SK-N-SH (cell line): ENCODE measurements around the gene SERPINB5. TPM values are rescaled to one million over a fixed set of nuclear protein-coding genes. Genes with fewer than 3 reads are reported as not detected.

Source experiments
- CTCF ChIA-PET: fragments of 300-600, 350-600 bp; formaldehyde crosslinking; extraction: SDS; loops from one replicate; lab custom pipeline; 2021; lab: Yijun Ruan, JAX
- POLR2A ChIA-PET: fragments of 350-600 bp; sonication (Branson Sonifier 250); formaldehyde crosslinking; extraction: SDS; loops from one replicate; lab custom pipeline; 2020; ENCODE audit warnings: antibody characterized with exemption, inconsistent platforms; lab: Yijun Ruan, JAX
- DNase-seq: peaks from one replicate; pipeline ENCODE4 v3.0.0; 2012
- H2AFZ ChIP-seq: fragments of 200-600 bp; sonication (generic); 2 replicates; pipeline ENCODE4 v1.8.1; 2016; ENCODE audit warnings: antibody characterized with exemption, mild to moderate bottlenecking, low read depth
- H3F3A ChIP-seq: fragments of 200-600 bp; sonication (generic); replicated peaks from 2 replicates; pipeline ENCODE3; 2016; ENCODE audit warnings: antibody characterized with exemption, mild to moderate bottlenecking; ENCODE audit not compliant: insufficient read depth
- H3K27ac ChIP-seq, 2 experiments: fragments of 200-500 bp in 1 of 2; fragments of 200-600 bp in 1 of 2; sonication (Bioruptor generic) in 1 of 2; sonication (generic), shearing (Covaris generic) in 1 of 2; 2 replicates each; pipeline versions ENCODE4 v1.5.1 to v1.6.1; 2014 to 2016; ENCODE audit warnings: low read depth in 2 of 2, inconsistent platforms in 1 of 2, low read length in 1 of 2, mild to moderate bottlenecking in 1 of 2, mixed read lengths in 1 of 2
- H3K27me3 ChIP-seq: fragments of 200-600 bp; sonication (generic), shearing (Covaris generic); 2 replicates; pipeline ENCODE4 v1.6.1; 2016; ENCODE audit warnings: mixed run types; ENCODE audit not compliant: insufficient read depth
- H3K36me3 ChIP-seq, 2 experiments: fragments of 200-500 bp in 1 of 2; fragments of 200-600 bp in 1 of 2; sonication (Bioruptor generic) in 1 of 2; sonication (generic) in 1 of 2; replicated peaks in 1 of 2; 2 replicates each; pipeline versions ENCODE3 to v1.5.1; 2014 to 2016; ENCODE audit warnings: low read length in 1 of 2, mild to moderate bottlenecking in 1 of 2; ENCODE audit not compliant: insufficient read depth in 2 of 2, control insufficient read depth in 1 of 2
- H3K4me1 ChIP-seq, 2 experiments: fragments of 200-500 bp in 1 of 2; fragments of 200-600 bp in 1 of 2; sonication (Bioruptor generic) in 1 of 2; sonication (generic), shearing (Covaris generic) in 1 of 2; 2 replicates each; pipeline versions ENCODE4 v1.5.1 to v1.6.1; 2014 to 2016; ENCODE audit warnings: low read depth in 1 of 2, low read length in 1 of 2, mixed run types in 1 of 2; ENCODE audit not compliant: insufficient read depth in 2 of 2, control insufficient read depth in 1 of 2
- H3K4me2 ChIP-seq: fragments of 200-600 bp; sonication (generic), shearing (Covaris generic); 2 replicates; pipeline ENCODE4 v1.6.1; 2017; ENCODE audit warnings: mixed run types
- H3K4me3 ChIP-seq, 2 experiments: fragments of 200-500 bp in 1 of 2; fragments of 200-600 bp in 1 of 2; sonication (Bioruptor generic) in 1 of 2; sonication (generic), shearing (Covaris generic) in 1 of 2; 2 replicates each; pipeline versions ENCODE4 v1.5.1 to v1.8.1; 2014 to 2016; ENCODE audit warnings: low read depth in 2 of 2, inconsistent platforms in 1 of 2, low read length in 1 of 2, mild to moderate bottlenecking in 1 of 2, mixed read lengths in 1 of 2, moderate library complexity in 1 of 2
- H3K79me2 ChIP-seq: fragments of 200-600 bp; sonication (generic); 2 replicates; pipeline ENCODE4 v1.8.1; 2017; ENCODE audit warnings: mild to moderate bottlenecking; ENCODE audit not compliant: insufficient read depth
- H3K9ac ChIP-seq: fragments of 200-600 bp; sonication (generic); 2 replicates; pipeline ENCODE4 v1.6.1; 2017; ENCODE audit warnings: mixed run types
- H3K9me2 ChIP-seq: fragments of 200-600 bp; sonication (generic); 2 replicates; pipeline ENCODE4 v1.6.1; 2017; ENCODE audit warnings: mixed run types
- H3K9me3 ChIP-seq: fragments of 200-600 bp; sonication (generic); 2 replicates; pipeline ENCODE4 v1.6.1; 2017; ENCODE audit warnings: mixed run types, mild to moderate bottlenecking, moderate library complexity
- H4K20me1 ChIP-seq: fragments of 200-600 bp; sonication (generic); 2 replicates; pipeline ENCODE4 v1.6.1; 2017; ENCODE audit warnings: mild to moderate bottlenecking, mixed run types; ENCODE audit not compliant: insufficient read depth
- FOSL2 ChIP-seq: IDR thresholded peaks from 2 replicates; pipeline ENCODE4 v1.4.0; 2012; ENCODE audit warnings: low read depth, mild to moderate bottlenecking, moderate library complexity, borderline replicate concordance
- FOXJ3 ChIP-seq: sonication (generic); formaldehyde crosslinking; IDR thresholded peaks from 2 replicates; pipeline ENCODE4 v1.5.1; 2020; ENCODE audit warnings: mild to moderate bottlenecking, missing genetic modification reagents
- FOXM1 ChIP-seq: IDR thresholded peaks from 2 replicates; pipeline ENCODE4 v1.4.0; 2012; ENCODE audit warnings: low read depth, mild to moderate bottlenecking
- GABPA ChIP-seq: IDR thresholded peaks from 2 replicates; pipeline ENCODE4 v1.4.0; 2012; ENCODE audit warnings: low read depth, mild to moderate bottlenecking
- POLR2AphosphoS5 ChIP-seq: IDR thresholded peaks from 2 replicates; pipeline ENCODE4 v1.6.1; 2012; ENCODE audit warnings: low read depth, low read length
- RCOR1 ChIP-seq: fragments of 150-350 bp; IDR thresholded peaks from 2 replicates; pipeline ENCODE4 v1.6.1; 2017; ENCODE audit warnings: antibody characterized with exemption, low read length
- RFX5 ChIP-seq: IDR thresholded peaks from 2 replicates; pipeline ENCODE4 v1.6.1; 2012; ENCODE audit warnings: mild to moderate bottlenecking, improper control_type of control experiment, low read length
- SMC3 ChIP-seq: IDR thresholded peaks from 2 replicates; pipeline ENCODE4 v1.6.1; 2012; ENCODE audit warnings: low read depth, low read length, improper control_type of control experiment
- TEAD4 ChIP-seq: IDR thresholded peaks from 2 replicates; pipeline ENCODE4 v1.4.0; 2012; ENCODE audit warnings: mild to moderate bottlenecking, borderline replicate concordance; ENCODE audit not compliant: insufficient read depth
- YY1 ChIP-seq: IDR thresholded peaks from 2 replicates; pipeline ENCODE4 v1.4.0; 2012; ENCODE audit warnings: low read depth, mild to moderate bottlenecking
- WGBS: methylation state at CpG from one replicate; pipeline ENCODE4 v1.1.6; 2017; ENCODE audit warnings: low lambda C conversion rate; 5-methylcytosine and 5-hydroxymethylcytosine counted together
- polyA plus RNA-seq, 3 experiments: library from polyadenylated mRNA; depleted of rRNA; stranded (reverse); fragments of >200 nt; gene quantifications; 2 replicates each; pipeline ENCODE4 v1.2.3, GENCODE V29; 2012
- TF ChIP-seq, protein P1 (sequence below): IDR thresholded peaks from 2 replicates; pipeline ENCODE4 v1.6.1; 2012; ENCODE audit warnings: mild to moderate bottlenecking, low read depth, low read length, moderate library complexity
- TF ChIP-seq, protein P2 (sequence below): fragments of 200-600 bp; sonication (generic); IDR thresholded peaks from 2 replicates; pipeline ENCODE4 v1.6.1; 2017; ENCODE audit warnings: antibody characterized with exemption, mild to moderate bottlenecking, moderate library complexity
- TF ChIP-seq, protein P3 (sequence below): IDR thresholded peaks from 2 replicates; pipeline ENCODE4 v1.4.0; 2012; ENCODE audit warnings: low read depth, borderline replicate concordance
- TF ChIP-seq, protein P4 (sequence below): IDR thresholded peaks from 2 replicates; pipeline ENCODE4 v1.4.0; 2012; ENCODE audit warnings: low read depth
- TF ChIP-seq, protein P5 (sequence below): IDR thresholded peaks from 2 replicates; pipeline ENCODE4 v1.4.0; 2012; ENCODE audit warnings: low read depth, borderline replicate concordance

The SERPINB5 gene
- polyA plus RNA-seq, 1 of the 3 experiments (the other 2 are of a cell fraction): not detected

DNA sequence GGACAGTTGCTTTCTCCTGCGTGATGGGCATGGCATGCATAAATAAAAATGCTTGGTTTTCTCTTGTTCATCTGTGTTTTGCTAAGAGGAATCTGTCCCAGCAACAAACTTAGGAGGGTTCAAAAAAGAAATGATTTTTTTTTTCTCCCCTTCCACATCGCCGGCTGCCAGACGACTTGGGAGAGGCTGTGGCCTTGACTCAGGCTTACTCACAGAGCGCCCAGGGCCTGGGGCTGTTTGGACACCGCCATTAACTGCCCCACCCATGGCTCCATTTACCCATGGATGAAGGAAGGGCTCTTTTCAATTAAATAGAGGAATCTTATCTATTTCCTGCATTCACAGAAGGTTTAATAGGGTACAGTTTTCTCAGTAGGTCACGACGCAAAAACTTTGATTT, 22.3 kb upstream of the SERPINB5 start:
- Histone ChIP-seq H3K4me2 (no peak overlapping the region), H3F3A (no peaks in the 10 kb centered on the region), H3K27ac (no peak overlapping the region), H3K9ac (no peak overlapping the region), H3K79me2 (no peaks in the 10 kb centered on the region), H4K20me1 (no peaks in the 10 kb centered on the region), H2AFZ (no peak overlapping the region), H3K4me1 (no peaks in the 10 kb centered on the region), H3K36me3 (no peaks in the 10 kb centered on the region), H3K9me3 (no peaks in the 10 kb centered on the region), H3K4me3 (no peak overlapping the region), H3K27me3 (no peaks in the 10 kb centered on the region), H3K9me2 (no peaks in the 10 kb centered on the region)
- 57% methylated on average over 8 of the region's 8 CpGs for WGBS
- TF ChIP-seq TEAD4: no peak
- no peak for TF ChIP-seq RCOR1
- no peak for TF ChIP-seq FOXJ3
- TF ChIP-seq FOSL2: no peak
- no peak for TF ChIP-seq YY1
- no peak for TF ChIP-seq FOXM1
- ChIA-PET POLR2A (no interaction called here), CTCF (interaction anchor here (1.4 to 3.7 kb wide), 2 partner anchors 16 to 438 kb away, joined by 3 to 16 read pairs; no protein-coding TSS in a partner anchor)
- no peak for DNase-seq

DNA sequence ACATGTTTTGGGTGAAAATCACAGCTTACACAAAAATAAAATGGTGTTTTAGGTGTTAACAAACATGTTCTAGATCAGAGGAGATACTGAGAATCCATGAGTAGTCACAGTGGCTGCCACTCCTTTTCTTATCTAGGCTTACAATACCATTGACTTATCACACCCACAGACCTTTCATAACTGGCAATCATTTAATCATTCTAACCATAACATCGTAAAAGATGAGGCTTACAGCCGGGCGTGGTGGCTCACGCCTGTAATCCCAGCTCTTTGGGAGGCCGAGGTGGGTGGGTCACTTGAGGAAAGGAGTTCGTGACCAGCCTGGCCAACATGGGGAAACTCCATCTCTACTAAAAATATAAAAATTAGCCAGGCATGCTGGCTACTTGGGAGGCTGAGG, 18.8 kb upstream of the SERPINB5 start:
- no peaks in the 10 kb centered on the region for H3K36me3 ChIP-seq
- H3F3A ChIP-seq: no peaks in the 10 kb centered on the region
- POLR2A ChIA-PET: no interaction called here
- no peaks in the 10 kb centered on the region for H3K9me2 ChIP-seq
- H3K4me1 ChIP-seq: no peaks in the 10 kb centered on the region
- H3K9ac ChIP-seq: no peak overlapping the region
- CTCF ChIA-PET: no interaction called here
- no peak for DNase-seq
- H3K4me2 ChIP-seq: no peak overlapping the region
- no peaks in the 10 kb centered on the region for H3K9me3 ChIP-seq
- H2AFZ ChIP-seq: no peak overlapping the region
- no peaks in the 10 kb centered on the region for H4K20me1 ChIP-seq
- no peaks in the 10 kb centered on the region for H3K79me2 ChIP-seq
- 25% methylated on average over 6 of the region's 6 CpGs for WGBS
- H3K4me3 ChIP-seq: no peak overlapping the region
- TF ChIP-seq POLR2AphosphoS5 (no peak), RFX5 (no peak), SMC3 (no peak), GABPA (no peak)
- TF ChIP-seq, protein P1, sequence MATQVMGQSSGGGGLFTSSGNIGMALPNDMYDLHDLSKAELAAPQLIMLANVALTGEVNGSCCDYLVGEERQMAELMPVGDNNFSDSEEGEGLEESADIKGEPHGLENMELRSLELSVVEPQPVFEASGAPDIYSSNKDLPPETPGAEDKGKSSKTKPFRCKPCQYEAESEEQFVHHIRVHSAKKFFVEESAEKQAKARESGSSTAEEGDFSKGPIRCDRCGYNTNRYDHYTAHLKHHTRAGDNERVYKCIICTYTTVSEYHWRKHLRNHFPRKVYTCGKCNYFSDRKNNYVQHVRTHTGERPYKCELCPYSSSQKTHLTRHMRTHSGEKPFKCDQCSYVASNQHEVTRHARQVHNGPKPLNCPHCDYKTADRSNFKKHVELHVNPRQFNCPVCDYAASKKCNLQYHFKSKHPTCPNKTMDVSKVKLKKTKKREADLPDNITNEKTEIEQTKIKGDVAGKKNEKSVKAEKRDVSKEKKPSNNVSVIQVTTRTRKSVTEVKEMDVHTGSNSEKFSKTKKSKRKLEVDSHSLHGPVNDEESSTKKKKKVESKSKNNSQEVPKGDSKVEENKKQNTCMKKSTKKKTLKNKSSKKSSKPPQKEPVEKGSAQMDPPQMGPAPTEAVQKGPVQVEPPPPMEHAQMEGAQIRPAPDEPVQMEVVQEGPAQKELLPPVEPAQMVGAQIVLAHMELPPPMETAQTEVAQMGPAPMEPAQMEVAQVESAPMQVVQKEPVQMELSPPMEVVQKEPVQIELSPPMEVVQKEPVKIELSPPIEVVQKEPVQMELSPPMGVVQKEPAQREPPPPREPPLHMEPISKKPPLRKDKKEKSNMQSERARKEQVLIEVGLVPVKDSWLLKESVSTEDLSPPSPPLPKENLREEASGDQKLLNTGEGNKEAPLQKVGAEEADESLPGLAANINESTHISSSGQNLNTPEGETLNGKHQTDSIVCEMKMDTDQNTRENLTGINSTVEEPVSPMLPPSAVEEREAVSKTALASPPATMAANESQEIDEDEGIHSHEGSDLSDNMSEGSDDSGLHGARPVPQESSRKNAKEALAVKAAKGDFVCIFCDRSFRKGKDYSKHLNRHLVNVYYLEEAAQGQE: no peak
- TF ChIP-seq, protein P2, sequence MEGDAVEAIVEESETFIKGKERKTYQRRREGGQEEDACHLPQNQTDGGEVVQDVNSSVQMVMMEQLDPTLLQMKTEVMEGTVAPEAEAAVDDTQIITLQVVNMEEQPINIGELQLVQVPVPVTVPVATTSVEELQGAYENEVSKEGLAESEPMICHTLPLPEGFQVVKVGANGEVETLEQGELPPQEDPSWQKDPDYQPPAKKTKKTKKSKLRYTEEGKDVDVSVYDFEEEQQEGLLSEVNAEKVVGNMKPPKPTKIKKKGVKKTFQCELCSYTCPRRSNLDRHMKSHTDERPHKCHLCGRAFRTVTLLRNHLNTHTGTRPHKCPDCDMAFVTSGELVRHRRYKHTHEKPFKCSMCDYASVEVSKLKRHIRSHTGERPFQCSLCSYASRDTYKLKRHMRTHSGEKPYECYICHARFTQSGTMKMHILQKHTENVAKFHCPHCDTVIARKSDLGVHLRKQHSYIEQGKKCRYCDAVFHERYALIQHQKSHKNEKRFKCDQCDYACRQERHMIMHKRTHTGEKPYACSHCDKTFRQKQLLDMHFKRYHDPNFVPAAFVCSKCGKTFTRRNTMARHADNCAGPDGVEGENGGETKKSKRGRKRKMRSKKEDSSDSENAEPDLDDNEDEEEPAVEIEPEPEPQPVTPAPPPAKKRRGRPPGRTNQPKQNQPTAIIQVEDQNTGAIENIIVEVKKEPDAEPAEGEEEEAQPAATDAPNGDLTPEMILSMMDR: no peak
- TF ChIP-seq, protein P3, sequence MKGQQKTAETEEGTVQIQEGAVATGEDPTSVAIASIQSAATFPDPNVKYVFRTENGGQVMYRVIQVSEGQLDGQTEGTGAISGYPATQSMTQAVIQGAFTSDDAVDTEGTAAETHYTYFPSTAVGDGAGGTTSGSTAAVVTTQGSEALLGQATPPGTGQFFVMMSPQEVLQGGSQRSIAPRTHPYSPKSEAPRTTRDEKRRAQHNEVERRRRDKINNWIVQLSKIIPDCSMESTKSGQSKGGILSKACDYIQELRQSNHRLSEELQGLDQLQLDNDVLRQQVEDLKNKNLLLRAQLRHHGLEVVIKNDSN: no peak
- TF ChIP-seq, protein P4, sequence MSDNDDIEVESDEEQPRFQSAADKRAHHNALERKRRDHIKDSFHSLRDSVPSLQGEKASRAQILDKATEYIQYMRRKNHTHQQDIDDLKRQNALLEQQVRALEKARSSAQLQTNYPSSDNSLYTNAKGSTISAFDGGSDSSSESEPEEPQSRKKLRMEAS: no peak
- TF ChIP-seq, protein P5, sequence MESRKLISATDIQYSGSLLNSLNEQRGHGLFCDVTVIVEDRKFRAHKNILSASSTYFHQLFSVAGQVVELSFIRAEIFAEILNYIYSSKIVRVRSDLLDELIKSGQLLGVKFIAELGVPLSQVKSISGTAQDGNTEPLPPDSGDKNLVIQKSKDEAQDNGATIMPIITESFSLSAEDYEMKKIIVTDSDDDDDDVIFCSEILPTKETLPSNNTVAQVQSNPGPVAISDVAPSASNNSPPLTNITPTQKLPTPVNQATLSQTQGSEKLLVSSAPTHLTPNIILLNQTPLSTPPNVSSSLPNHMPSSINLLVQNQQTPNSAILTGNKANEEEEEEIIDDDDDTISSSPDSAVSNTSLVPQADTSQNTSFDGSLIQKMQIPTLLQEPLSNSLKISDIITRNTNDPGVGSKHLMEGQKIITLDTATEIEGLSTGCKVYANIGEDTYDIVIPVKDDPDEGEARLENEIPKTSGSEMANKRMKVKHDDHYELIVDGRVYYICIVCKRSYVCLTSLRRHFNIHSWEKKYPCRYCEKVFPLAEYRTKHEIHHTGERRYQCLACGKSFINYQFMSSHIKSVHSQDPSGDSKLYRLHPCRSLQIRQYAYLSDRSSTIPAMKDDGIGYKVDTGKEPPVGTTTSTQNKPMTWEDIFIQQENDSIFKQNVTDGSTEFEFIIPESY: no peak
- H3K27ac ChIP-seq: no peak overlapping the region
- peaks cover 10% of the 10 kb centered on the region; the same call in 1 of the 2 replicates for H3K27me3 ChIP-seq
